ENCODE measurements around the gene SLC38A3.

Gene SLC38A3

GRCh38 chr3:50249457-50249856, 44.4 kb downstream of the SLC38A3 start:
- DNase-seq, result no peak
- H3K18ac ChIP-seq (ENCODE audit: low read depth in 1 of 2, low read length in 2 of 2), result no peak overlapping the region
- no peak overlapping the region for H2BK12ac ChIP-seq (ENCODE audit: low read length in 2 of 2)
- H3K4me3 ChIP-seq (ENCODE audit: insufficient read depth in 1 of 2, low read depth in 1 of 2, low read length in 2 of 2), result no peak overlapping the region
- H2BK120ac ChIP-seq (ENCODE audit: low read depth, low read length), result no peak overlapping the region
- 96% methylated on average over 5 of the region's 5 CpGs for WGBS
- no peak overlapping the region for H4K91ac ChIP-seq (ENCODE audit: low read length)
- H3K9ac ChIP-seq (ENCODE audit: low read length), result peak overlapping the region; percentile 47
- H2AFZ ChIP-seq (ENCODE audit: low read depth, low read length), result no peak overlapping the region
- H3K9me3 ChIP-seq (ENCODE audit: control insufficient read depth, low read length), result no peaks in the 10 kb centered on the region
- no peak overlapping the region for H2BK5ac ChIP-seq (ENCODE audit: low read depth, low read length, poor library complexity, severe bottlenecking)
- H2AK5ac ChIP-seq (ENCODE audit: low read length, severe bottlenecking), result no peak overlapping the region
- H3K27me3 ChIP-seq (ENCODE audit: control insufficient read depth in 1 of 2, insufficient read depth in 1 of 2, low read length in 2 of 2), result no peaks in the 10 kb centered on the region
- peak overlapping the region in 1 of 2 experiments; percentile 23 for H3K14ac ChIP-seq (ENCODE audit: low read length in 2 of 2)
- H3K79me1 ChIP-seq (replicated peaks; ENCODE audit: low read length, poor library complexity, severe bottlenecking), result no peaks in the 10 kb centered on the region
- H3K27ac ChIP-seq (ENCODE audit: low read length, poor library complexity, severe bottlenecking), result peak overlapping the region; percentile 65
- H3K4ac ChIP-seq (ENCODE audit: low read depth in 1 of 2, low read length in 2 of 2), result no peak overlapping the region
- no peak overlapping the region for H3K4me2 ChIP-seq (ENCODE audit: low read length, poor library complexity, severe bottlenecking)
- peaks cover 42 to 77% of the 10 kb centered on the region in 2 experiments for H3K36me3 ChIP-seq (ENCODE audit: control insufficient read depth in 1 of 2, insufficient read depth in 2 of 2, low read depth in 1 of 2, low read length in 2 of 2)
- H3K4me1 ChIP-seq (ENCODE audit: control insufficient read depth, insufficient read depth, low read depth, low read length), result peaks cover 71% of the 10 kb centered on the region
- H3K23ac ChIP-seq (ENCODE audit: low read length in 2 of 2), result no peak overlapping the region
- H2BK15ac ChIP-seq (ENCODE audit: low read depth, poor library complexity, severe bottlenecking), result no peak overlapping the region
- H4K8ac ChIP-seq (ENCODE audit: low read length), result no peak overlapping the region

GRCh38 chr3:50250514-50250913, 45.4 kb downstream of the SLC38A3 start:
- WGBS, result 100% methylated on average over 1 of the region's 4 CpGs
- H3K27ac ChIP-seq (ENCODE audit: low read length, poor library complexity, severe bottlenecking), result no peak overlapping the region
- H3K4me3 ChIP-seq (ENCODE audit: insufficient read depth in 1 of 2, low read depth in 1 of 2, low read length in 2 of 2), result no peak overlapping the region
- no peak overlapping the region for H2AFZ ChIP-seq (ENCODE audit: low read depth, low read length)
- H4K8ac ChIP-seq (ENCODE audit: low read length), result no peak overlapping the region
- no peak overlapping the region for H4K91ac ChIP-seq (ENCODE audit: low read length)
- peaks cover 48 to 80% of the 10 kb centered on the region in 2 experiments for H3K36me3 ChIP-seq (ENCODE audit: control insufficient read depth in 1 of 2, insufficient read depth in 2 of 2, low read depth in 1 of 2, low read length in 2 of 2)
- no peaks in the 10 kb centered on the region for H3K27me3 ChIP-seq (ENCODE audit: control insufficient read depth in 1 of 2, insufficient read depth in 1 of 2, low read length in 2 of 2)
- H3K23ac ChIP-seq (ENCODE audit: low read length in 2 of 2), result no peak overlapping the region
- no peak overlapping the region for H2BK5ac ChIP-seq (ENCODE audit: low read depth, low read length, poor library complexity, severe bottlenecking)
- H3K14ac ChIP-seq (ENCODE audit: low read length in 2 of 2), result no peak overlapping the region
- H3K4me1 ChIP-seq (ENCODE audit: control insufficient read depth, insufficient read depth, low read depth, low read length), result peaks cover 75% of the 10 kb centered on the region
- no peak overlapping the region for H3K4ac ChIP-seq (ENCODE audit: low read depth in 1 of 2, low read length in 2 of 2)
- H2AK5ac ChIP-seq (ENCODE audit: low read length, severe bottlenecking), result no peak overlapping the region
- no peak overlapping the region for H2BK15ac ChIP-seq (ENCODE audit: low read depth, poor library complexity, severe bottlenecking)
- no peak overlapping the region for H3K4me2 ChIP-seq (ENCODE audit: low read length, poor library complexity, severe bottlenecking)
- peak overlapping the region; percentile 50 for H3K9ac ChIP-seq (ENCODE audit: low read length)
- H2BK12ac ChIP-seq (ENCODE audit: low read length in 2 of 2), result peak overlapping the region in 1 of 2 experiments; percentile 19
- no peak overlapping the region for H2BK120ac ChIP-seq (ENCODE audit: low read depth, low read length)
- DNase-seq, result no peak
- H3K18ac ChIP-seq (ENCODE audit: low read depth in 1 of 2, low read length in 2 of 2), result peak overlapping the region in 1 of 2 experiments; percentile 13
- H3K79me1 ChIP-seq (replicated peaks; ENCODE audit: low read length, poor library complexity, severe bottlenecking), result peaks cover 2% of the 10 kb centered on the region
- H3K9me3 ChIP-seq (ENCODE audit: control insufficient read depth, low read length), result no peaks in the 10 kb centered on the region

- Histone ChIP-seq H2BK12ac (ENCODE audit: low read length in 2 of 2) (peak overlapping the region in 1 of 2 experiments; percentile 17), H2AK5ac (ENCODE audit: low read length, severe bottlenecking) (no peak overlapping the region), H2BK5ac (ENCODE audit: low read depth, low read length, poor library complexity, severe bottlenecking) (no peak overlapping the region), H3K4me1 (ENCODE audit: control insufficient read depth, insufficient read depth, low read depth, low read length) (peaks cover 70% of the 10 kb centered on the region), H3K36me3 (ENCODE audit: control insufficient read depth in 1 of 2, insufficient read depth in 2 of 2, low read depth in 1 of 2, low read length in 2 of 2) (peaks cover 50 to 82% of the 10 kb centered on the region in 2 experiments), H3K23ac (ENCODE audit: low read length in 2 of 2) (no peak overlapping the region), H3K9me3 (ENCODE audit: control insufficient read depth, low read length) (no peaks in the 10 kb centered on the region), H3K4me3 (ENCODE audit: insufficient read depth in 1 of 2, low read depth in 1 of 2, low read length in 2 of 2) (no peak overlapping the region), H3K14ac (ENCODE audit: low read length in 2 of 2) (peak overlapping the region in 1 of 2 experiments; percentile 53), H3K4ac (ENCODE audit: low read depth in 1 of 2, low read length in 2 of 2) (no peak overlapping the region), H2BK15ac (ENCODE audit: low read depth, poor library complexity, severe bottlenecking) (no peak overlapping the region), H3K9ac (ENCODE audit: low read length) (peak overlapping the region; percentile 34), H2AFZ (ENCODE audit: low read depth, low read length) (no peak overlapping the region), H2BK120ac (ENCODE audit: low read depth, low read length) (no peak overlapping the region), H4K8ac (ENCODE audit: low read length) (no peak overlapping the region), H3K18ac (ENCODE audit: low read depth in 1 of 2, low read length in 2 of 2) (peak overlapping the region in 1 of 2 experiments; percentile 13), H3K27me3 (ENCODE audit: control insufficient read depth in 1 of 2, insufficient read depth in 1 of 2, low read length in 2 of 2) (no peaks in the 10 kb centered on the region), H3K79me1 (replicated peaks; ENCODE audit: low read length, poor library complexity, severe bottlenecking) (peaks cover 4% of the 10 kb centered on the region), H3K27ac (ENCODE audit: low read length, poor library complexity, severe bottlenecking) (no peak overlapping the region), H4K91ac (ENCODE audit: low read length) (no peak overlapping the region), H3K4me2 (ENCODE audit: low read length, poor library complexity, severe bottlenecking) (no peak overlapping the region)
- DNase-seq, result peak; percentile 63
- WGBS, result 71% methylated on average over 8 of the region's 8 CpGs
These were observed 46.1 kb downstream of the SLC38A3 start for GRCh38 chr3:50251220-50251619.

GRCh38 chr3:50254577-50255250, 49.6 kb downstream of the SLC38A3 start:
- Histone ChIP-seq H2AFZ (ENCODE audit: low read depth, low read length) (no peak overlapping the region), H3K79me1 (replicated peaks; ENCODE audit: low read length, poor library complexity, severe bottlenecking) (peaks cover 17% of the 10 kb centered on the region), H3K18ac (ENCODE audit: low read depth in 1 of 2, low read length in 2 of 2) (no peak overlapping the region), H3K14ac (ENCODE audit: low read length in 2 of 2) (no peak overlapping the region), H3K27me3 (ENCODE audit: control insufficient read depth in 1 of 2, insufficient read depth in 1 of 2, low read length in 2 of 2) (no peaks in the 10 kb centered on the region), H2BK12ac (ENCODE audit: low read length in 2 of 2) (no peak overlapping the region), H3K4me1 (ENCODE audit: control insufficient read depth, insufficient read depth, low read depth, low read length) (peaks cover 51% of the 10 kb centered on the region), H3K4me2 (ENCODE audit: low read length, poor library complexity, severe bottlenecking) (no peak overlapping the region), H2BK120ac (ENCODE audit: low read depth, low read length) (no peak overlapping the region), H3K36me3 (ENCODE audit: control insufficient read depth in 1 of 2, insufficient read depth in 2 of 2, low read depth in 1 of 2, low read length in 2 of 2) (peaks cover 83 to 93% of the 10 kb centered on the region in 2 experiments), H4K91ac (ENCODE audit: low read length) (no peak overlapping the region), H2BK15ac (ENCODE audit: low read depth, poor library complexity, severe bottlenecking) (no peak overlapping the region), H3K23ac (ENCODE audit: low read length in 2 of 2) (no peak overlapping the region), H4K8ac (ENCODE audit: low read length) (no peak overlapping the region), H3K9me3 (ENCODE audit: control insufficient read depth, low read length) (no peaks in the 10 kb centered on the region), H3K4me3 (ENCODE audit: insufficient read depth in 1 of 2, low read depth in 1 of 2, low read length in 2 of 2) (no peak overlapping the region), H2AK5ac (ENCODE audit: low read length, severe bottlenecking) (peak overlapping the region; percentile 27), H3K9ac (ENCODE audit: low read length) (peak overlapping the region; percentile 38), H3K4ac (ENCODE audit: low read depth in 1 of 2, low read length in 2 of 2) (no peak overlapping the region), H3K27ac (ENCODE audit: low read length, poor library complexity, severe bottlenecking) (peak overlapping the region; percentile 36), H2BK5ac (ENCODE audit: low read depth, low read length, poor library complexity, severe bottlenecking) (no peak overlapping the region)
- WGBS, result 71% methylated on average over 8 of the region's 8 CpGs
- DNase-seq, result no peak

Data from mesenchymal stem cell (in vitro differentiated cells and primary cell).